Upper lobe of left lung (tissue), 6 donors: ENCODE measurements around the gene MB. TPM values are rescaled to one million over a fixed set of nuclear protein-coding genes. Genes with fewer than 3 reads are reported as not detected.
A peak's percentile ranks its signal among the peaks of the same experiment; 100 is the strongest.

Source experiments
- ATAC-seq, 2 donors: fragments of 200-7000 bp; cut with Tn5 transposase; one replicate each; pipeline ENCODE4 v1.9.1; 2022; ENCODE audit warnings: mild to moderate bottlenecking in 2 of 2, moderate library complexity in 2 of 2; ENCODE audit not compliant: low FRiP score in 2 of 2
- DNase-seq, 2 donors: peaks; one replicate each; pipeline ENCODE4 v3.0.0-alpha.2; 2019 to 2020
- H3K27ac ChIP-seq, 4 donors: fragments of 200-600 bp; sonication (generic); one replicate each; pipeline ENCODE4 v1.5.1; 2016 to 2019
- H3K27me3 ChIP-seq, 4 donors: fragments of 200-600 bp; sonication (generic); one replicate each; pipeline ENCODE4 v1.5.1; 2017 to 2019
- H3K36me3 ChIP-seq, 4 donors: fragments of 200-600 bp; sonication (generic); one replicate each; pipeline ENCODE4 v1.5.1; 2016 to 2019
- H3K4me1 ChIP-seq, 4 donors: fragments of 200-600 bp; sonication (generic); one replicate each; pipeline ENCODE4 v1.5.1; 2018 to 2019
- H3K4me3 ChIP-seq, 4 donors: fragments of 200-600 bp; sonication (generic); one replicate each; pipeline ENCODE4 v1.5.1; 2017 to 2019; ENCODE audit warnings: mild to moderate bottlenecking in 2 of 4, moderate library complexity in 1 of 4
- H3K9me3 ChIP-seq, 4 donors: fragments of 200-600 bp; sonication (generic); one replicate each; pipeline ENCODE4 v1.5.1; 2018 to 2019
- EP300 ChIP-seq, 4 donors: sonication (generic); formaldehyde crosslinking; IDR thresholded peaks; one replicate each; pipeline ENCODE4 v1.5.1; 2017; ENCODE audit warnings: antibody characterized with exemption in 4 of 4, control low read depth in 2 of 4
- POLR2A ChIP-seq, 4 donors: fragments of 450-650 bp; IDR thresholded peaks; one replicate each; pipeline ENCODE4 v1.5.1; 2016 to 2017; ENCODE audit warnings: antibody characterized with exemption in 4 of 4, mild to moderate bottlenecking in 2 of 4
- POLR2AphosphoS5 ChIP-seq, 2 donors: sonication (generic); formaldehyde crosslinking; IDR thresholded peaks; one replicate each; pipeline ENCODE4 v1.5.1; 2017; ENCODE audit warnings: antibody characterized with exemption in 2 of 2
- WGBS, 2 donors: methylation state at CpG; one replicate each; pipeline ENCODE4 v1.1.5; 2017 to 2018; 5-methylcytosine and 5-hydroxymethylcytosine counted together
- total RNA-seq, 6 donors: library from RNA; depleted of rRNA in 4 of 6; stranded (reverse); fragments of >200 nt in 4 of 6; gene quantifications; one replicate each; pipeline versions ENCODE4 v1.1.0 to v1.2.1, GENCODE V29; 2016 to 2021
- TF ChIP-seq, protein P1 (sequence below), 6 experiments: fragments of 450-650 bp in 4 of 6; fragments of 200-600 bp in 2 of 6; sonication (generic) in 2 of 6; IDR thresholded peaks; one replicate each; pipeline ENCODE4 v1.5.1; 2016 to 2019; ENCODE audit warnings: antibody characterized with exemption in 6 of 6
- donor health status: DM: no; HTN: no; CAD: no; lungs with moderate emphysema.
- donor health status: DM: no; HTN: yes; CAD: no; lungs with severe emphysema.

The MB gene
- total RNA-seq, 6 donors from 2014 or later, result 0.46 to 1.1 (median 0.98) TPM; not detected in 3

GRCh38 chr22:35653824-35654223 is 36.7 kb upstream of the MB start:
- WGBS, 2 donors, result 90 to 92% methylated on average over 1 of the region's 1 CpG
- ATAC-seq, result no peak
- Histone ChIP-seq H3K27me3 (no peaks in the 10 kb centered on the region), H3K9me3 (no peaks in the 10 kb centered on the region), H3K4me1 (peaks cover 17 to 31% (median 24%) of the 10 kb centered on the region in 4 donors), H3K4me3 (no peak overlapping the region), H3K27ac (no peak overlapping the region), H3K36me3 (peaks cover 3 to 36% (median 20%) of the 10 kb centered on the region in 4 donors)
- TF ChIP-seq POLR2AphosphoS5 (IDR thresholded peaks at IDR 0.05), result no peak
- no peak for TF ChIP-seq POLR2A (IDR thresholded peaks at IDR 0.05)
- no peak for TF ChIP-seq EP300 (IDR thresholded peaks at IDR 0.05)
- TF ChIP-seq, protein P1, sequence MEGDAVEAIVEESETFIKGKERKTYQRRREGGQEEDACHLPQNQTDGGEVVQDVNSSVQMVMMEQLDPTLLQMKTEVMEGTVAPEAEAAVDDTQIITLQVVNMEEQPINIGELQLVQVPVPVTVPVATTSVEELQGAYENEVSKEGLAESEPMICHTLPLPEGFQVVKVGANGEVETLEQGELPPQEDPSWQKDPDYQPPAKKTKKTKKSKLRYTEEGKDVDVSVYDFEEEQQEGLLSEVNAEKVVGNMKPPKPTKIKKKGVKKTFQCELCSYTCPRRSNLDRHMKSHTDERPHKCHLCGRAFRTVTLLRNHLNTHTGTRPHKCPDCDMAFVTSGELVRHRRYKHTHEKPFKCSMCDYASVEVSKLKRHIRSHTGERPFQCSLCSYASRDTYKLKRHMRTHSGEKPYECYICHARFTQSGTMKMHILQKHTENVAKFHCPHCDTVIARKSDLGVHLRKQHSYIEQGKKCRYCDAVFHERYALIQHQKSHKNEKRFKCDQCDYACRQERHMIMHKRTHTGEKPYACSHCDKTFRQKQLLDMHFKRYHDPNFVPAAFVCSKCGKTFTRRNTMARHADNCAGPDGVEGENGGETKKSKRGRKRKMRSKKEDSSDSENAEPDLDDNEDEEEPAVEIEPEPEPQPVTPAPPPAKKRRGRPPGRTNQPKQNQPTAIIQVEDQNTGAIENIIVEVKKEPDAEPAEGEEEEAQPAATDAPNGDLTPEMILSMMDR (IDR thresholded peaks at IDR 0.05), result no peak
- no peak for DNase-seq

DNA sequence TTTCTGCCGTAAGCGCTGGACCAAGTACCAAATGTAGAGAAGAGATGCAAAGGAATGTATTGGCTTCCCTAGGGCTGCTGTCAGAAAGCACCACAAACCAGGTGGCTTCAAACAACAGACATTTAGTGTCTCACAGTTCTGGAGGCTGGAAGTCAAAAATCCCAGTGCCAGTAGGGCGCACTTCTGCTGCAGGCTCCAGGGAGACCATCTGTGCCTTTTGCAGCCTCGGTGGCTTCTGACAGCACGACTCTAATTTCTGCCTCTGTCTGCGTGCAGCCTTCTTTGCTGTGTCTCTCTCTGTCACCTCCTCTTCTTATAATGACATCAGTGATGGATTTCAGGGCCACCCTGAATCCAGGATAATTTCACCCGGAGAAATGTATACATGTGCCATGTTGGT is 34.0 kb upstream of the MB start:
- no peak for ATAC-seq
- 96% methylated on average over 7 of the region's 7 CpGs for WGBS, 2 donors
- no peak overlapping the region for H3K4me3 ChIP-seq

GRCh38 chr22:35649636-35650250 is 32.6 kb upstream of the MB start:
- 58 to 65% methylated on average over 7 of the region's 7 CpGs for WGBS, 2 donors
- no peak for ATAC-seq
- DNase-seq, result no peak
- Histone ChIP-seq H3K36me3 (peaks cover 0 to 3% (median 0%) of the 10 kb centered on the region in 4 donors), H3K4me3 (peak overlapping the region in 3 of 4 donors; percentile 57 to 74 (median 60)), H3K27ac (peak overlapping the region; percentile 92 to 98 (median 94)), H3K4me1 (peaks cover 30 to 33% (median 32%) of the 10 kb centered on the region in 4 donors), H3K9me3 (no peaks in the 10 kb centered on the region), H3K27me3 (no peaks in the 10 kb centered on the region)
- TF ChIP-seq EP300 (IDR thresholded peaks at IDR 0.05) (no peak), POLR2A (IDR thresholded peaks at IDR 0.05) (no peak), POLR2AphosphoS5 (IDR thresholded peaks at IDR 0.05) (no peak)
- TF ChIP-seq, protein P1 (IDR thresholded peaks at IDR 0.05), result no peak

More for the DNA sequence above, 34.0 kb upstream of the MB start:
- H3K36me3 ChIP-seq, result peaks cover 0 to 8% (median 0%) of the 10 kb centered on the region in 4 donors
- DNase-seq, result no peak
- no peak overlapping the region for H3K27ac ChIP-seq
- H3K4me1 ChIP-seq, result peaks cover 32 to 33% (median 33%) of the 10 kb centered on the region in 4 donors
- no peaks in the 10 kb centered on the region for H3K9me3 ChIP-seq
- H3K27me3 ChIP-seq, result no peaks in the 10 kb centered on the region
- TF ChIP-seq, protein P1 (IDR thresholded peaks at IDR 0.05), result no peak
- TF ChIP-seq POLR2AphosphoS5 (IDR thresholded peaks at IDR 0.05) (no peak), EP300 (IDR thresholded peaks at IDR 0.05) (no peak), POLR2A (IDR thresholded peaks at IDR 0.05) (no peak)

GRCh38 chr22:35649026-35649553 is 32.0 kb upstream of the MB start:
- peaks cover 30 to 33% (median 32%) of the 10 kb centered on the region in 4 donors for H3K4me1 ChIP-seq
- no peaks in the 10 kb centered on the region for H3K27me3 ChIP-seq
- H3K4me3 ChIP-seq, result peak overlapping the region; percentile 57 to 74 (median 62)
- ATAC-seq (peak; percentile 4 to 44), DNase-seq (no peak)
- H3K9me3 ChIP-seq, result no peaks in the 10 kb centered on the region
- TF ChIP-seq POLR2A (IDR thresholded peaks at IDR 0.05) (no peak), EP300 (IDR thresholded peaks at IDR 0.05) (no peak), POLR2AphosphoS5 (IDR thresholded peaks at IDR 0.05) (no peak)
- TF ChIP-seq, protein P1 (IDR thresholded peaks at IDR 0.05), result no peak
- H3K27ac ChIP-seq, result peak overlapping the region; percentile 92 to 98 (median 94)
- H3K36me3 ChIP-seq, result peaks cover 0 to 3% (median 0%) of the 10 kb centered on the region in 4 donors
- 40 to 42% methylated on average over 7 of the region's 7 CpGs for WGBS, 2 donors
